Stimulated activated CD4-positive, alpha-beta T cell treated with anti-CD3 and anti-CD28 coated beads, Interleukin-15, amount 100 ng/mL, for 1 hour (primary cell): ENCODE data around the gene WDR91.

Experiments used
- DNase-seq, 2 donors: peaks; one replicate each; pipeline ENCODE4 v3.0.0-alpha.2; 2020; ENCODE audit warnings: low read depth in 1 of 2, low spot score in 1 of 2

WDR91 gene

GRCh38 chr7:135162382-135163001 is 48.8 kb downstream of the WDR91 start:
- DNase-seq, result no peak

- DNase-seq, result no peak
Measured at GRCh38 chr7:135161669-135162068, 49.7 kb downstream of the WDR91 start.

GRCh38 chr7:135160858-135161653 is 50.3 kb downstream of the WDR91 start:
- DNase-seq, result no peak

- DNase-seq, result no peak
Measured at GRCh38 chr7:135160098-135160857, 51.0 kb downstream of the WDR91 start.

GRCh38 chr7:135159359-135160085 is 51.8 kb downstream of the WDR91 start:
- no peak for DNase-seq

GRCh38 chr7:135158874-135159273 is 52.5 kb downstream of the WDR91 start:
- no peak for DNase-seq

- no peak for DNase-seq
Measured at GRCh38 chr7:135158141-135158655, 53.1 kb downstream of the WDR91 start.

- DNase-seq, result no peak
Measured at GRCh38 chr7:135156290-135156689, 55.0 kb downstream of the WDR91 start.

- DNase-seq, result no peak
Measured at GRCh38 chr7:135154734-135155133, 56.6 kb downstream of the WDR91 start.

GRCh38 chr7:135152442-135152841 is 58.9 kb downstream of the WDR91 start:
- DNase-seq, result no peak

GRCh38 chr7:135151533-135151932 is 59.8 kb downstream of the WDR91 start:
- no peak for DNase-seq

- no peak for DNase-seq
Measured at GRCh38 chr7:135151132-135151531, 60.2 kb downstream of the WDR91 start.

- no peak for DNase-seq
Measured at GRCh38 chr7:135150072-135150782, 61.1 kb downstream of the WDR91 start.

GRCh38 chr7:135147899-135148721 is 63.2 kb downstream of the WDR91 start, which contains the start of gene TMEM140:
TMEM140 (plus strand) TSS chr7:135148072; CDS start chr7:135164442, 16,370 bp downstream.
- peak in 1 of 2 donors; percentile 20 for DNase-seq

- no peak for DNase-seq
Measured at GRCh38 chr7:135147341-135147898, 63.9 kb downstream of the WDR91 start.

- DNase-seq, result no peak
Measured at GRCh38 chr7:135143885-135144668, 67.2 kb downstream of the WDR91 start.
